GM15510 (cell line): ENCODE results near the gene TMEM253.

ENCODE experiments used
- POLR2A ChIP-seq: IDR thresholded peaks from 3 replicates; pipeline ENCODE4 v1.6.1; 2011; ENCODE audit warnings: borderline replicate concordance; ENCODE audit not compliant: insufficient read length; ENCODE audit errors: extremely low read depth

The TMEM253 gene

GRCh38 chr14:21066882-21067502, 33.9 kb upstream of the TMEM253 start:
- TF ChIP-seq POLR2A = no peak

DNA sequence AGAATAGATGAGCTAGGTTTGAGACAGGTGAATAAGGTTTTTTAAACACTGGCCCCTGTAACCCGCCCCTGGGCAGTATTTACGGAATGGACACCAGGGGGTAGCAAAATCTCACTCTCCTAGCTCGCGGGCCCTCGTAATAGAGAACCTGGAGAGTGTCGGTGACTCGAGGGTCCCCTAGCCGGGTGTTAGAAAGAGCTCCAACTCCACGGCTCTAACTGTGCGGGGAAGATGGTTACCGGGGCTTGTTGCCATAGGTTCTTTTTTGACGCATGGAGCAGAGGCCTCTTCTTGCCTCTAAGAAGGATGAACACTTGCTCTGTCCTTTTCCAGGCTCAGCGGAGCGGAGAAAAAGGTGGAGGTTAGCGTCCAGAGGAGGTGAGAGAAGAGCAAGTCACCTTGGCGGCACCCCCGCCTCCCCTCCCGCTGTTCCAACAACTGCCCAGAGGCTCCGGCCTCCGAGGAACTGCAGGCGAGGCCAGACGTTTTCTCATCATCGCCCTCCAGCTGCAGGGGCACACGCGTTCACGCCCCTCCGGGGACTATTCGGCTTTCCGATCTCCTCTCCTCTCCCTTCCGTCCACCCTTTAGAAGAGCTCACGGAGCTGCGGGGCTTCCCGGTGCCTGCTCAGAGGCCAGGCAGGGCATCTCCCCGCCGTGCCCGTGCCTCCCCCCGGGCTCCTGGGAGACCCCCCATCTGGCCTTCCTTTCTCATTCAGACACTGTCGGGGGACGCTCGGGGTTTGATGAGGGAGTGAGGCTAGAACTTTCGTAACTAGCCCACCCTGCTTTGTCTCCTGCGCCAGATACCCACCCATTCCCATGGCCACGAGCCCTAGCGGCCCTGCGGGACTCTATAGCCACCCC, 32.1 kb upstream of the TMEM253 start:
- no peak for TF ChIP-seq POLR2A

DNA sequence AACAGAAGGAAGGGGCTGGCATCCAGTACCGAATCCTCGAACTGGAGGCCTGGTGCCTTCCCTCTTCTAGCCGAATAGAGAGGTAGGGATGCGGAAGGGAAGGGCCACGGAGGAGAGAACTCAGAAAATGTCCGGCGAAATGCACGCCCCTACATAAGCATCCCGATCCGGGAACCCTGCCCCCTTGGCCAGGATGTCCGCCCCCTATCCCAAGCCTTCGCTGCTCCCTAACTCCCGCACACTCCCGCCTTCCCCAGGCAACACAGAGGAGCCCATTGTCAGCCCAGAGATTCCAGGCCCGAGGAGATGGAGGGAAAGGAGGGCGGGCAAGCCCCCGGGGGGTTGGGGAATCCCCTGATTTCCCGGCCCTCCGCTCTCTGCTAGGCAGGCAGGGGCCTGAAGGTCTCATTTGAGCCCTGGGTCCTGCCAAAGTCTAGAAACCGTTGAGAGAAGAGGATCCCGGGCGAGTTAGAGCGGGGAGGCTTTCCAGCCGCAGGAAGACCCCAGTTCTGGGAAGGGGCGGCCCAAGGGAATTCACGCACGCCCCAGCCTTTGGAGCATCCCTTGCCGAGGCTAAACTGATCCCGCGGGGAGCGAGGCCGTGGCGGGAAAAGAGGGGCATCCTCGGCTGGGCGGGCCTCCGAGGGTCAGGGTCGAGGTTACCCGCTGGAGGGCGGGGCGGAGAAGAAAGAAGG, 31.3 kb upstream of the TMEM253 start:
- no peak for TF ChIP-seq POLR2A

DNA sequence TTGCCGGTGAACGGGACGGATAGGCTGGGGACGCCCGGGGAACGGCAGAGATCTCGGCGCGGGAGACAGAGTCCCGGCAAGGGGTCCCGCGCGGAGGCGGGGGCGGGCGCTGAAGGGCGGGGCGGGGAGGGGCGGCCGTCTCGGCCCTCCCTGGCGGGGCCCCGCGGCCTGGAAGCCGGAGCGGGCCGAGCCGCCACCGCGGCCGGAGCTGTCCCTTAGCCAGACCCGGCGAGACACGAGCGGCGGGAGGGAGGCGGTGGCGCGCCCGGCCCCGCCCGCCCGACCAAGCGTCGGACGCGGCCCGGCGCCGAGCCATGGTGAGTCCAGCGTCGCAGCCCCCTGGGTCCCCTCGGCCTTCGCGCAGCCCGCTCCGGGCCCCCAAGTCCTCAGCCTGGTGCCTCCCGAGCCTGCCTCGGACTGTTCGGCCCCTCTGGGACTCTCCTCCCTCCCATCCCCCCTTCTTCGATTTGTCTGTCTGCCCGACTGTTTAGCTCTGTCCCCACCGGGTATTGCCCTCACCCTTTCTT, 30.7 kb upstream of the TMEM253 start, which contains the start of gene ARHGEF40:
Gene ARHGEF40 (plus strand): TSS at position 222 of the 527 bp plus-strand sequence. CDS start 93 bp downstream, at position 315.
- no peak for TF ChIP-seq POLR2A

DNA sequence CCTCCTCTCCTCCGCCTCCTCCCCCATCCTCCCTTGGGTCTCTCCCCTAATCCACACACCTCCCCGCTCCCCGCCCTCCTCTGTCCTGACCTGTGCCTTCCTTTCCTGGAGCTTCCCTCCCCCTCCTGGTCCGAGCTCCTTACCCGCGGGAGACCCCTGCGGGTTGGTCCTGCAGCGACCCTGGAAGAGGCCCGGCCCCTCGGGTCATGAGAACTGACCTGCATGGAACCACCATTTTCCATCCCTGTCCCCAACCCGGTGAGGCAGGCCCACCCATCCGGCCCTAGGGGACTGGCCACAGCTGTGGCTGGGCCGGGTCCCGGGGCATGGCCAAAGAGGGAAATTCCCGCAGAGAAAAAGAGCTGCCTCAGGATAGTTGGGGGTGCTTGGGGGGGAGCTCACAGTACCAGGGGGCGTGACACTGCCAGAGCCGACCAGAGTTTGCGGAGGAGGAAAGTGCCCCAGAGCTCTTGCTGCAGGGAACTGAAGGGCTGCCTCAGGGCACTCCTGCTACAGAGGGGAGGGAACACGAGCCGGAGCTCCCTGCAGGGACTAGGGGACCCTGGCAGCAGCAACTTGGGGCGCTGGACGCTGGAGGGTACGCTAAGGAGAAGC, 30.1 kb upstream of the TMEM253 start:
- TF ChIP-seq POLR2A = no peak

- no peak for TF ChIP-seq POLR2A
These were observed 29.4 kb upstream of the TMEM253 start for GRCh38 chr14:21071225-21072030.

GRCh38 chr14:21072031-21072473, 28.8 kb upstream of the TMEM253 start:
- TF ChIP-seq POLR2A = no peak

GRCh38 chr14:21072781-21073339, 28.0 kb upstream of the TMEM253 start:
- TF ChIP-seq POLR2A = no peak

DNA sequence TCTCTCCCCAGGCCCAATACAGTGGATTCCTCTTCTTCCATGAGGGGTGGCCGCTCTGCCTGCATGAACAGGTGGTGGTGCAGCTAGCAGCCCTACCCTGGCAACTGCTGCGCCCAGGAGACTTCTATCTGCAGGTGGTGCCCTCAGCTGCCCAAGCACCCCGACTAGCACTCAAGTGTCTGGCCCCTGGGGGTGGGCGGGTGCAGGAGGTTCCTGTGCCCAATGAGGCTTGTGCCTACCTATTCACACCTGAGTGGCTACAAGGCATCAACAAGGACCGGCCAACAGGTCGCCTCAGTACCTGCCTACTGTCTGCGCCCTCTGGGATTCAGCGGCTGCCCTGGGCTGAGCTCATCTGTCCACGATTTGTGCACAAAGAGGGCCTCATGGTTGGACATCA, 26.9 kb upstream of the TMEM253 start:
- no peak for TF ChIP-seq POLR2A

- no peak for TF ChIP-seq POLR2A
These were observed 26.2 kb upstream of the TMEM253 start for GRCh38 chr14:21074398-21075272.

GRCh38 chr14:21075719-21076437, 25.0 kb upstream of the TMEM253 start:
- no peak for TF ChIP-seq POLR2A

DNA sequence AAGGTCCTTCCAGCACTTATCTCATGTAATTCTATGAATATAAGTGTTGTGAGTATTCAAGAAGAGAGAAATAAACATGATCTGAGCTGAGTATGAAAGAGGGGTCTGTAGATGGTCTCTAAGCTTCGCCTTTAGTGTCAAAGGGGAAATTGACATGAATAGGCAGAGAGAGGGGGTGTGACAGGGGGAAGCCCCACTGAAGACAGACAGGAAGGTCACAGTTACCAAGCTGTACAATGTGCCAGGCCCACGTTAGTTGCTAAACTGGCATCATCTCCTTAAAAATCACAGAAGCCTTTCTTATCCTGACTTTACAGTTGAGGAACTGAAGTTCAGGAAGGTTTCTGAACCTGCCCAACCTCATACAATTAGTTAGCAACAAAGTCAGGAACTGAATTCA, 23.2 kb upstream of the TMEM253 start:
- TF ChIP-seq POLR2A = no peak
